ENCODE data around the gene PKD2. TPM values are rescaled to one million over a fixed set of nuclear protein-coding genes. Genes with fewer than 3 reads are reported as not detected.

The PKD2 gene
- total RNA-seq, 2 experiments from 2014 or later, result 2.3 to 2.8 TPM

- POLR2A ChIA-PET, result no interaction called here
- no peak for TF ChIP-seq CTCF (IDR thresholded peaks at IDR 0.05)
- H3K9me3 Mint-ChIP-seq, result no peaks in the 10 kb centered on the region
- peaks cover 24% of the 10 kb centered on the region for H3K4me1 Mint-ChIP-seq (ENCODE audit: low read depth)
- DNase-seq, result no peak
- ATAC-seq, result no peak
- no peaks in the 10 kb centered on the region for H3K36me3 Mint-ChIP-seq (ENCODE audit: low read depth)
- H3K27ac Mint-ChIP-seq, result no peak overlapping the region
- intact Hi-C loops (cut with micrococcal nuclease), result no loop called here
- CTCF ChIA-PET, result interaction anchor here (1.3 kb wide), 1 partner anchor 37 kb away, joined by 3 read pairs; no protein-coding TSS in a partner anchor
- no peak overlapping the region for H3K4me3 Mint-ChIP-seq
- peaks cover 14% of the 10 kb centered on the region for H3K27me3 Mint-ChIP-seq
Observed at GRCh38 chr4:88010966-88011365, 3.5 kb downstream of the PKD2 start.

GRCh38 chr4:88012647-88013046 lies 5.2 kb downstream of the PKD2 start:
- CTCF ChIA-PET, result no interaction called here
- Mint-ChIP-seq H3K27me3 (peaks cover 6% of the 10 kb centered on the region), H3K36me3 (ENCODE audit: low read depth) (no peaks in the 10 kb centered on the region), H3K9me3 (no peaks in the 10 kb centered on the region), H3K27ac (no peak overlapping the region), H3K4me3 (no peak overlapping the region), H3K4me1 (ENCODE audit: low read depth) (peaks cover 24% of the 10 kb centered on the region)
- no peak for ATAC-seq
- DNase-seq, result no peak
- intact Hi-C loops (cut with micrococcal nuclease), result no loop called here
- no peak for TF ChIP-seq CTCF (IDR thresholded peaks at IDR 0.05)
- POLR2A ChIA-PET, result no interaction called here

- ATAC-seq (no peak), DNase-seq (no peak)
- H3K9me3 Mint-ChIP-seq, result no peaks in the 10 kb centered on the region
- TF ChIP-seq CTCF (IDR thresholded peaks at IDR 0.05), result no peak
- H3K4me3 Mint-ChIP-seq, result no peak overlapping the region
- H3K27ac Mint-ChIP-seq, result no peak overlapping the region
- H3K36me3 Mint-ChIP-seq (ENCODE audit: low read depth), result no peaks in the 10 kb centered on the region
- H3K4me1 Mint-ChIP-seq (ENCODE audit: low read depth), result peaks cover 18% of the 10 kb centered on the region
- H3K27me3 Mint-ChIP-seq, result peaks cover 4% of the 10 kb centered on the region
- POLR2A ChIA-PET, result interaction anchor here (0.6 kb wide), 1 partner anchor 396 kb away, joined by 3 read pairs; no protein-coding TSS in a partner anchor
- CTCF ChIA-PET, result no interaction called here
- intact Hi-C loops (cut with micrococcal nuclease), result no loop called here
Observed at GRCh38 chr4:88014386-88014905, 7.0 kb downstream of the PKD2 start.

- Mint-ChIP-seq H3K27me3 (peaks cover 3% of the 10 kb centered on the region), H3K4me1 (ENCODE audit: low read depth) (peaks cover 12% of the 10 kb centered on the region), H3K9me3 (no peaks in the 10 kb centered on the region), H3K36me3 (ENCODE audit: low read depth) (no peaks in the 10 kb centered on the region), H3K27ac (no peak overlapping the region), H3K4me3 (no peak overlapping the region)
- ATAC-seq, result no peak
- CTCF ChIA-PET, result interaction anchor here (1.0 kb wide), 1 partner anchor 196 kb away, joined by 3 read pairs; no protein-coding TSS in a partner anchor
- POLR2A ChIA-PET, result interaction anchor here (0.5 kb wide), 1 partner anchor 164 kb away, joined by 3 read pairs; no protein-coding TSS in a partner anchor
- intact Hi-C loops (cut with micrococcal nuclease), result no loop called here
- no peak for DNase-seq
- no peak for TF ChIP-seq CTCF (IDR thresholded peaks at IDR 0.05)
Observed at GRCh38 chr4:88015659-88016295, 8.3 kb downstream of the PKD2 start.

- no peak overlapping the region for H3K4me3 Mint-ChIP-seq
- no peaks in the 10 kb centered on the region for H3K36me3 Mint-ChIP-seq (ENCODE audit: low read depth)
- no peaks in the 10 kb centered on the region for H3K27me3 Mint-ChIP-seq
- ATAC-seq (no peak), DNase-seq (no peak)
- H3K27ac Mint-ChIP-seq, result no peak overlapping the region
- H3K9me3 Mint-ChIP-seq, result no peaks in the 10 kb centered on the region
- no peak for TF ChIP-seq CTCF (IDR thresholded peaks at IDR 0.05)
- ChIA-PET CTCF (no interaction called here), POLR2A (no interaction called here)
- intact Hi-C loops (cut with micrococcal nuclease), result no loop called here
- peaks cover 3% of the 10 kb centered on the region for H3K4me1 Mint-ChIP-seq (ENCODE audit: low read depth)
Observed at GRCh38 chr4:88017516-88018297, 10.3 kb downstream of the PKD2 start.

Measured in activated CD8-positive, alpha-beta T cell treated with anti-CD3 and anti-CD28 coated beads for 36 hours (primary cell).